Psoas muscle (tissue), 8 donors: ENCODE measurements around the gene DCLK2. TPM values are rescaled to one million over a fixed set of nuclear protein-coding genes. Genes with fewer than 3 reads are reported as not detected.

Experiments used
- ATAC-seq, 4 donors: fragments of 200-7000 bp; cut with Tn5 transposase; one replicate each; pipeline ENCODE4 v1.9.1; 2020; ENCODE audit warnings: moderate library complexity in 3 of 4, mild to moderate bottlenecking in 2 of 4
- DNase-seq, 2 donors: peaks; one replicate each; pipeline ENCODE4 v3.0.0-alpha.2; 2020
- H3K27ac ChIP-seq: fragments of 200-600 bp; one replicate; pipeline ENCODE4 v1.8.0; 2022
- H3K27me3 ChIP-seq, 3 donors: fragments of 200-600 bp in 1 of 3; one replicate each; pipeline versions ENCODE4 v1.6.1 to v1.8.0; 2013 to 2022; ENCODE audit warnings: low read length in 2 of 3, mild to moderate bottlenecking in 2 of 3, moderate library complexity in 1 of 3; ENCODE audit not compliant: insufficient read depth in 3 of 3
- H3K36me3 ChIP-seq, 2 donors: fragments of 200-600 bp in 1 of 2; one replicate each; pipeline versions ENCODE4 v1.6.1 to v1.8.0; 2013 to 2022; ENCODE audit warnings: low read depth in 1 of 2, mild to moderate bottlenecking in 1 of 2, moderate library complexity in 1 of 2; ENCODE audit not compliant: insufficient read depth in 1 of 2
- H3K4me1 ChIP-seq: fragments of 200-600 bp; one replicate; pipeline ENCODE4 v1.8.0; 2022
- H3K4me3 ChIP-seq: fragments of 200-600 bp; one replicate; pipeline ENCODE4 v1.8.0; 2022; ENCODE audit warnings: mild to moderate bottlenecking
- H3K9me3 ChIP-seq: fragments of 200-600 bp; one replicate; pipeline ENCODE4 v1.8.0; 2022
- CTCF ChIP-seq: fragments of 200-600 bp; IDR thresholded peaks from one replicate; pipeline ENCODE4 v1.8.0; 2022; ENCODE audit warnings: antibody characterized with exemption
- WGBS, 3 donors: extraction: QIAGEN DNeasy Blood & Tissue Kit; methylation state at CpG; one replicate each; pipeline versions ENCODE4 v1.1.6 to v1.1.7; 2013; 5-methylcytosine and 5-hydroxymethylcytosine counted together
- intact Hi-C, 2 donors: fragments of 100-400 bp; cut with DNase I; formaldehyde crosslinking; loops; one replicate each; pipeline versions ENCODE4 v1.11.0 to v1.14.2; 2022
- polyA plus RNA-seq, 3 donors: library from polyadenylated mRNA; stranded (reverse); fragments of 200-250 nt; gene quantifications; one replicate each; pipeline ENCODE4 v1.2.3, GENCODE V29; 2013
- total RNA-seq, 4 donors: library from RNA; stranded (reverse); fragmentation: NEBNext Ultra II Directional in 2 of 4; extraction: Animal tissue kit (Norgen Biotek cat#: 25700) in 2 of 4; gene quantifications; one replicate each; pipeline versions ENCODE4 v1.2.1 to v1.2.4, GENCODE V29; 2021 to 2023
- donor health status: healthy with polysubstance abuse.
- donor health status: DM: no; HTN: no; CAD: no; lungs with moderate emphysema.
- donor health status: Bipolar disorder and iron deficiency.
- donor health status: healthy.
- donor health status: DM: yes; HTN: yes; CAD: no.
- donor health status: DM: no; HTN: no; CAD: no.
- donor health status: DM: no; HTN: no; CAD: no.
- donor health status: DM: yes; HTN: yes; CAD: no.

Gene DCLK2
- total and polyA plus RNA-seq, 7 donors: 0.18 to 1.7 (median 0.78) TPM

- 0 to 1% (median 0%) methylated on average over 33 to 59 of the region's 59 CpGs for WGBS, 3 donors
- DNase-seq (peak; percentile 64 to 72), ATAC-seq (peak; percentile 30 to 77 (median 64))
- H3K27me3 ChIP-seq: peaks cover 0 to 27% (median 0%) of the 10 kb centered on the region in 3 donors
- peak overlapping the region; percentile 77 for H3K4me3 ChIP-seq
- peak overlapping the region; percentile 53 for H3K27ac ChIP-seq
- H3K4me1 ChIP-seq: no peaks in the 10 kb centered on the region
- no peaks in the 10 kb centered on the region for H3K9me3 ChIP-seq
- H3K36me3 ChIP-seq: no peaks in the 10 kb centered on the region
- TF ChIP-seq CTCF: no peak
- intact Hi-C loops: no loop called here
Measured at GRCh38 chr4:150078579-150079080, 385 bp downstream of the DCLK2 start.

- intact Hi-C loops: no loop called here
- WGBS, 3 donors: 3 to 4% (median 3%) methylated on average over 44 to 47 of the region's 47 CpGs
- ATAC-seq: peak in 3 of 4 donors; percentile 31 to 54 (median 42)
- H3K27me3 ChIP-seq: peaks cover 0 to 27% (median 0%) of the 10 kb centered on the region in 3 donors
- no peak for TF ChIP-seq CTCF
- no peaks in the 10 kb centered on the region for H3K36me3 ChIP-seq
- peak overlapping the region; percentile 77 for H3K4me3 ChIP-seq
- H3K9me3 ChIP-seq: no peaks in the 10 kb centered on the region
- H3K27ac ChIP-seq: no peak overlapping the region
- no peaks in the 10 kb centered on the region for H3K4me1 ChIP-seq
- DNase-seq: peak; percentile 23 to 51
Measured at GRCh38 chr4:150079081-150079581, 886 bp downstream of the DCLK2 start.

GRCh38 chr4:150080337-150080736 is 2.1 kb downstream of the DCLK2 start:
- no peak for ATAC-seq
- Histone ChIP-seq H3K27me3 (peaks cover 0 to 27% (median 0%) of the 10 kb centered on the region in 3 donors), H3K9me3 (no peaks in the 10 kb centered on the region), H3K4me1 (no peaks in the 10 kb centered on the region), H3K36me3 (no peaks in the 10 kb centered on the region), H3K27ac (no peak overlapping the region), H3K4me3 (no peak overlapping the region)
- TF ChIP-seq CTCF: no peak
- intact Hi-C loops: no loop called here
- no peak for DNase-seq
- 91 to 94% (median 92%) methylated on average over 5 of the region's 5 CpGs for WGBS, 3 donors

- WGBS, 3 donors: 68 to 98% (median 87%) methylated on average over 1 of the region's 1 CpG
- no peak for ATAC-seq
- H3K27ac ChIP-seq: no peak overlapping the region
- H3K4me1 ChIP-seq: no peaks in the 10 kb centered on the region
- H3K9me3 ChIP-seq: no peaks in the 10 kb centered on the region
- TF ChIP-seq CTCF: no peak
- H3K4me3 ChIP-seq: no peak overlapping the region
- intact Hi-C loops: no loop called here
- H3K27me3 ChIP-seq: peaks cover 0 to 24% (median 0%) of the 10 kb centered on the region in 3 donors
- no peaks in the 10 kb centered on the region for H3K36me3 ChIP-seq
- DNase-seq: no peak
Measured at GRCh38 chr4:150080875-150081274, 2.6 kb downstream of the DCLK2 start.

GRCh38 chr4:150082241-150082640 is 4.0 kb downstream of the DCLK2 start:
- no peak for TF ChIP-seq CTCF
- H3K9me3 ChIP-seq: no peaks in the 10 kb centered on the region
- peaks cover 0 to 14% (median 0%) of the 10 kb centered on the region in 3 donors for H3K27me3 ChIP-seq
- H3K27ac ChIP-seq: no peak overlapping the region
- H3K4me1 ChIP-seq: no peaks in the 10 kb centered on the region
- ATAC-seq (no peak), DNase-seq (no peak)
- H3K4me3 ChIP-seq: no peak overlapping the region
- 38 to 98% (median 89%) methylated on average over 1 of the region's 1 CpG for WGBS, 3 donors
- no peaks in the 10 kb centered on the region for H3K36me3 ChIP-seq
- intact Hi-C loops: no loop called here
